Retina (tissue), 1 donor: ENCODE data around the gene LRRC32.
"Not testable (repeated sequence)": the region's sequence is repeated elsewhere in the genome, so short reads cannot be mapped to it uniquely, and the experiment has no call there.

Experiments used
- DNase-seq: peaks from one replicate; pipeline ENCODE4 v3.0.0-alpha.2; 2016

The LRRC32 gene

DNA sequence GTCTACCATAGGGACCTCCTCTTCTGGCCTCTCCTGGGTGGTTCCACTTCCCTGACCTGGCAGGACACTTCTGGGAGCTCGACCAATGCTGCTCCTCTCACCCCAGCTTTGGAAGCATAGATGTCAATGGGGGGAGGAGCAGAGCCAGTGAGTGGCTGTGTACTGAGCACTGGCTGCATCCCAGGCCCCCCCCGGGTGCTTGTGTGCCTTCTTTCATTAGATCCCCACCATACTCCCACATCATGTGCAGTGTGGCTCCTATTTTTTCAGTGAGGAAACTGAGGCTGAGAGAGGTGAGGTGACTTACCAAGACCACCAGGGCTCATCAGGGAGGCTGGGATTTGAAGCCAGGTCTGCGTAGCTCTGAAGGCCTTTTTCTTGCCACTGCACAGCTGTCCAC, 44.3 kb downstream of the LRRC32 start:
- no peak for DNase-seq

GRCh38 chr11:76625472-76626186, 44.9 kb downstream of the LRRC32 start:
- no peak for DNase-seq

DNA sequence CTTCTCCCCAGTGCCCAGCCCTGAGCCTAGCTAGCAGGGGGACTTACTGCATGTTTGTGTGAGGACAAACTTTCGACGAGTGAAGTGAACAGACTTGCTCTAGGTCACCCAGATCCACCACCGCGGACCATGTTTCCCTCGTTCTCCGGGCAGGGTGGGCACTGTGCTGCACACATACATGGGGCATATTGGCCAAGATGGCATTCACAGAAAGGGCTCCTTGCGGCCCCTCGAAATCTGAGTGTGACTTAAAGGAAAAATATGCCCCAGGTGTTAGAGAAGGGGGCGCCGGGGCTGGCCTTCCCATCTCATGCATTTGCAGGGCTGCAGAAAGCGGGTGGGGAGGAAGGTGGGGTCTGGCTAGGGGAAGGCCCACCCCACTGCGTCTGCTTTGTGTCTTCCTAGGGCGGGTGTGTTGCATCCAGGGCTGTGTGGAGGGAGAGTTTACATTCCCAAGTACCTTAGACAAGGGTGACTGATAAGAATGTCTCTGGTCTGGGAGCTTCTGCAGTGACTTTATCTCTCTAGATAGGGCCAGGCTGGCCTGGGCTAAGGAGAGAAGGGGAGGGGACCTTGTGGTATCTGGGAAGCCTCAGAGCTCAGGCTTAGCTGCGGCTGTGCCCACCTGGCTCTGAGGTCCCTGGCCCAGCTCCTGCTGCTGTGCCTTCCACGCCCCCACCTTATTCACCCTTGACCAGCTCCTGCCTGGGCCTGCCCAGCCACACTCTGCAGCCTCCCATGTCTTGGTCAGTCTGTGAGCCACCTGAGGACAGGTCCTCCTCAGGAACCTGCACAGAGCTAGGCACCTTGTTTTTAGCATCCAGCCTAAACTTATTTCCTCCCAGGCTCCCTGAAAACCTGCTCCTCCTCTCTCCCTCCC, 45.8 kb downstream of the LRRC32 start:
- DNase-seq = no peak

DNA sequence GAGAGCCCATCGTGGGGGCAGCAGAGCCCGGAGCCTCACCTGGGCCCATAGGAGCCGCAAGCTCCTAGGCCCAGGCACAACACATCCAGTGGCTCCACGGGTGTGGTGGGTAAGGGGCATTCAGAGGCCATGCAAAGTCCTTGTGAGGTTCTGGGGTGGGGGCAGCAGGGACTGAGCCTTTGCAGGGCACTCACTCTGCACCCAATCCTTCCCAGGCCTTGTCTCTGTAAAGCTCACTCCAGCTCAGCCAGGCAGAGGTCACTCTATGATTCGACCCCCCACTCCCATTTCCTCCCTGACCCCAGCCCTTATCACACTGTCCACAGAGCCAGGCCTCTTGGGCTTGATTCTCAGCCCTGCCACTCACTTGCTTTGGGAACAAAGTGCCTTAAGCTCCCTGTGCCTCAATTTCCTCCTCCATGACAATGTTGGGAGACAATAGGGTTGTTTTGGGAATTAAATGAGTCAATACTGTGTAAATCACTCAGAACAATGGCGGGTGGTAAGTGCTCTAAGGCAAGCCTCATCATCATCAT, 46.6 kb downstream of the LRRC32 start:
- no peak for DNase-seq

- DNase-seq = no peak
Measured at GRCh38 chr11:76623171-76623883, 47.2 kb downstream of the LRRC32 start.

- no peak for DNase-seq
Measured at GRCh38 chr11:76622493-76623094, 48.0 kb downstream of the LRRC32 start.

DNA sequence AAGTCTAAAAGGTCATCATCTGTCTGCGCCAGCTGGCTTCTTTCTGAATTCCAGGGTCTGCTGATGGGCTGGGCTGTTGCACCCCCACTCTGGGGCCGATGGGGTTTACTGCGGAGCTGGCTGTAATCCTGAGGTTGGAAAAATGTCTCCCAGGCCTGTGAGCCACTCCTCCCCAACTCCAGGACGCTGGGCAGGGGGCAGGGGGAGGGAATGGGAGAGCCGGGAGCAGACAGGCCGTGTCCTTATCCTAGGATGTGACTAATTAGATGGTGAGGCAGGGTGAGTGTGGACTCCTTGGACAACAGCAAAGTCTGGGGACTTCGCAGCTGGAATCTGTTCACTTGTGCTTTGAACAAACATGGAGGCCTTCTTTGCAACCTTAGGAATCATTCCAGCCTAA, 48.7 kb downstream of the LRRC32 start:
- no peak for DNase-seq

- no peak for DNase-seq
Measured at GRCh38 chr11:76621466-76621865, 49.1 kb downstream of the LRRC32 start.

DNA sequence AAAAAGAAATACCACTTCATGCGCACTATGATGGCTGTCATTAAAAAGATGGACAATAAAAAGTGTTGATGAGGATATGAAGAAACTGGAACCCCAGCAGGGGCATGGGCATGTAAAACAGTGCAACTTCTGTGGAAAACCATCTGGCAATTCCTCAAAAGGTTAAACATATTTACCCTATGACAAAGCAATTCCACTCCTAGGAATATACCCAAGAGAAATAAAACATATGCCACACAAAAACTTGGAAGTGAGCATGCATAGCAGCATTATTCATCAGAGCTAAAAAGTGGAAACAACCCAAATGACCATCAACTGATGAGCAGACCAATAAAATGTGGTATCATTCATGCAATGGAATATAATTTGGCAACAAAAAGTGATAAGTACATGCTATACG, 50.1 kb downstream of the LRRC32 start:
- DNase-seq = no peak

DNA sequence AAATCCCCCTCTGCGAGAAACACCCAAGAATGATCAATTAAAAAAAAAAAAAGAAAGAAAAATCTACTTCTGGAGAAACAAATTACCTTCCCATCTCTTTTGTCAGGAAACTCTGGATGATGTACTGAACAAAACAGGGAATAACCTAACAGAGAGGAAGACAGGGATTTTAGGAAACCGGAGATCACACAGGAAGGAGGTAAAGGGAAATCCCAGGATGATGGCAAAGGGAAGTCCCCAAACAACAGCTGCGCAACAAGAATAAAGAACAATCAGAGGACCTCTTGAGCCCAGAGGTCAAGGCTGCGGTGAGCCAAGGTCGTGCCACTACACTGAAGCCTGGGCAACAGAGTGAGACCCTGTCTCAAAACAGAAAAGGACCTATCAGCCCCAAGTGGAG, 50.7 kb downstream of the LRRC32 start:
- not testable (repeated sequence) for DNase-seq

DNA sequence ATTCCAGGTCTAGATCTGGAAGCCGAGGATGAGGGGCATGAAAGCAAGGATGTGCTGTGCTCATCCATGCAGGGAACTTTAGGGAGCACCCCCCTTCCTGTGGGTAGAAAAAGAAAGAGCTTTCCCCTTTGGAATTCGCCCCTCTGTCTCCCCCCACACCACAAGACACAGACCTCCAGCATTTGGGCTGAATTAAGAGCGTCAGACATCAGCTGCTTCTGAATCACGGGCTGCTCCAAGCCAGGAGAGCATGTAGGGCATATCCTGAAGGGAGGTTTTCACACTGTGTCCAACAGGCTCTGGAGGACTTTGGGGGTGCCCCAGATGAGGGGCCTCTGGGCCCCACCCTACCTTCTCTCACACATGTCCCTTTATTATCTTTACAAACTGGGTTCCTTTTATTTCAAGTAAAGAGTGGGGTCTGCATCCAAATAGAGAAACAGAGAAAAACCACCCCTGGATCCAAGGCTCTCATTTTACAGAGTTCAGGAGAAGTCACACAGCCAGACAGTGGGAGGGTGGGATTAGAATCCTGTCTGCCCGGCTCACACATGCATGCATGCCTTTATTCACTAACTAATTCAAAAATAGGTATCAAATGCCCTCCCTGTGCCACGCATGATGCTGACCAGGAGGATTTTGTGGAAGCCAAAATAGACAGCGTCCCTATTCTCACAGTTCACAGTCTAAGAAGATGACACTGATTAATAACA, 52.8 kb downstream of the LRRC32 start:
- no peak for DNase-seq

- DNase-seq = no peak
Measured at GRCh38 chr11:76616676-76617552, 53.6 kb downstream of the LRRC32 start.

- DNase-seq = no peak
Measured at GRCh38 chr11:76615950-76616349, 54.6 kb downstream of the LRRC32 start.

DNA sequence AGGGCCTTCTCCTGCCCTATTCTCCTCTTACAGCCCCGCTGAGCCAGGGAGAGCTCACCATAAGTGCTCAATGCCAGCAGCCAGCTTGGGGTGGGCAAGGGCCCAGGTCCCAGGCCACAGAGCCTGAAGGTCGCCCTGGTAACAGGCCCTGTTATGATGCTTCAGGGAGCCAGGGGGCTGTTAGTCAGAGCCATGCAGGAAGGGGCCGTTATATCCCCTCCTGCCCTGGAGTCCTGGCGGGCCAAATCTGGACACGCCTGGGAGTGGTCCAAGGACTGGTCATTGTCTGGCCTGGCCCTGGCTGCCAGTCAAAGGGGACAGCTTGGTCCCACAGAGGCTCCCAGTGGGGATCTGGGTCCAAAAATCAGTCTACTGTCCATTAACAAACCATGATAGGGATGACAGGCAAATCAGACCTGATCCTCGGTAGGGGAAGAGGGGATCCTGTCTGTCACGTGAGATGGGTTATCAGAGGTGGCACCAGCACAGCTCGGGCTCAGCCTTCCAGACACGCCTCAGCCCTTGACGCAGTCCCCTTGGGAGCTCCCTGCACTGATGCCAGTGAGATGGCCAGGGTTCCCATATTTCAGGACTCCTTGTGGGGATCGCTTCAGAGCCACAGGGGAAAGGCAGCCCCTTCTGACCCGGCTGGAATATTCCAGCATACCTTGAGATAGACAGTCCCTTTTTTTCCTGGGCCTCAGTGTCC, 55.9 kb downstream of the LRRC32 start:
- no peak for DNase-seq

DNA sequence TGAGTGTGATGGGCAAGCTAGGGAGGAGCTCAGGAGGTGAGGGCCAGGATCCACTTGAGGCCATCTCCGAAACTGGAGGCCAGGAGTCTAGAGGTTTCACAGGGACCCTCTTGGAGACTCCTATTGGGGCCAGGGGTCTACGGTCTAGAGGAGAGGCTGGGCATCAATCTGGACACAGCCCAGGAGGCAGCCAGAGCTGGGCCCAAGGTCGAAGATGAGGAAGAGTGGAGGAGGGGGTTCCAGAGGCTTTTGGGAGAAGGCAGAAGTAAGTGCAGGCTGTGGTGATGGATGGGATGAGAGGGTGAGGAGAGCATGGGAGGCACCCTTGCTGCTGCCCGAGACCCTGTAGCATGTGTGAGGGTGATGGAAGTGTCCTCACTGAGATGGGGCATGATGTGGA, 56.6 kb downstream of the LRRC32 start:
- DNase-seq = no peak

GRCh38 chr11:76612226-76612625, 58.3 kb downstream of the LRRC32 start:
- no peak for DNase-seq

DNA sequence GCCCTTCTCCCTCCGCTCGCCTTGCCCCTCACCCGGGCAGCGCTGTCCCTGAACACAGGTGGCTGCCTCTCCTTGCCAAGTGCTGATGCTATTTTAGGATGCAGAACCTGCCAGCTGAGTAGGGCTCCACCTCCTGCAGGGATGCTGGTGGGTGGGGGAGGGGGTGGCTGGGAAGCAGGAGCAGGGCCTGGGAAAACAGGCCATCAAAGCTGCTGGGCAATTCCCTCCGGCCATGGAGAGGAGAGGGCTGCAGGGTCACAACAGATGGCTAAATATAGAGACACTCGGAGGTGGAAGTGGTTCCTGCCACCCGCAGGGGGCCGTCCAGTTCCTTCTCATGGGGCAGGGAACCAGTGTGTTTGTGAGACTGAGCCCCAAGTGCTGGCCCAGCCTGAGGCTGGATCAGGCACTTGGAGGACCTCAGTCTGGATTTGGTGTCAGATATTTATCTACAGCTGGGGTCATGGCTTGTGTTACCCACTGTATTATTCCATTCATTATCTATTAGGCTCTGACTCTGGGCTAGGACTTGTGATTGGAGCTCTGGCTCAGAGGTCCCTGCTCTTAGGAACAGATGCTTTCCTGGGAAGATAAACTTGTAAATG, 59.6 kb downstream of the LRRC32 start:
- DNase-seq = peak; percentile 28

DNA sequence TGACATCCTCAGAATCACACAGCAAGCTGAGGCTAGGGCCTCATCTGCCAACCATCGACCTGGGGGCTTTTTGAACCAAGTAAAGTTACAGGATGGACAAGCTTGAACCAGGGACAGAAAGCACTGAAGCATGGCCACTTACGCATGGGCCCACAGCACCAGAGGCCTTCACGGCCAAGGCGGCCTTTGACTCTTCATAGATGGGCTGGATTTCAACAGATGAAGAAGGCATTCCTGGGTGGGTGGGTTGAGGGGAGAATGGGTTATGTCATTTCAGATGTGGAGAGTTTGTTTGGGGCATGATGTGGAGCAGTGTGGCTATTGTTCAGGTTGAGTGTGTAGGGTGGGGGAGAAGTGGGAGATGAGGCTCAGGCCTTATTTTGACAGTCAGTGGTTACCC, 60.2 kb downstream of the LRRC32 start:
- no peak for DNase-seq

GRCh38 chr11:76609736-76610370, 60.7 kb downstream of the LRRC32 start:
- no peak for DNase-seq
